ENCODE measurements around the gene GPR27.

The GPR27 gene

GRCh38 chr3:71786217-71786549, 32.5 kb downstream of the GPR27 start:
- no peak for DNase-seq (ENCODE audit: low read depth)

GRCh38 chr3:71786551-71786950, 32.9 kb downstream of the GPR27 start:
- DNase-seq (ENCODE audit: low read depth): no peak

GRCh38 chr3:71787851-71788405, 34.3 kb downstream of the GPR27 start:
- DNase-seq (ENCODE audit: low read depth): no peak

GRCh38 chr3:71789922-71790321, 36.3 kb downstream of the GPR27 start:
- no peak for DNase-seq (ENCODE audit: low read depth)

- no peak for DNase-seq (ENCODE audit: low read depth)
Measured at GRCh38 chr3:71791634-71792033, 38.0 kb downstream of the GPR27 start.

GRCh38 chr3:71796290-71796689, 42.6 kb downstream of the GPR27 start:
- DNase-seq (ENCODE audit: low read depth): no peak

GRCh38 chr3:71797455-71797854, 43.8 kb downstream of the GPR27 start:
- DNase-seq (ENCODE audit: low read depth): no peak

GRCh38 chr3:71800023-71800422, 46.4 kb downstream of the GPR27 start:
- DNase-seq (ENCODE audit: low read depth): no peak

- no peak for DNase-seq (ENCODE audit: low read depth)
Measured at GRCh38 chr3:71801986-71802385, 48.3 kb downstream of the GPR27 start.

GRCh38 chr3:71803248-71803647, 49.6 kb downstream of the GPR27 start:
- DNase-seq (ENCODE audit: low read depth): no peak

- no peak for DNase-seq (ENCODE audit: low read depth)
Measured at GRCh38 chr3:71805199-71805598, 51.5 kb downstream of the GPR27 start.

- DNase-seq (ENCODE audit: low read depth): no peak
Measured at GRCh38 chr3:71805691-71806090, 52.0 kb downstream of the GPR27 start.

All from non-pigmented ciliary epithelial cell (primary cell).